Measurements from ENCODE around the gene CPNE5. TPM values are rescaled to one million over a fixed set of nuclear protein-coding genes. Genes with fewer than 3 reads are reported as not detected.
A peak's percentile ranks its signal among the peaks of the same experiment; 100 is the strongest.

Gene CPNE5
- total RNA-seq, 1 experiment from 2014 or later: not detected

DNA sequence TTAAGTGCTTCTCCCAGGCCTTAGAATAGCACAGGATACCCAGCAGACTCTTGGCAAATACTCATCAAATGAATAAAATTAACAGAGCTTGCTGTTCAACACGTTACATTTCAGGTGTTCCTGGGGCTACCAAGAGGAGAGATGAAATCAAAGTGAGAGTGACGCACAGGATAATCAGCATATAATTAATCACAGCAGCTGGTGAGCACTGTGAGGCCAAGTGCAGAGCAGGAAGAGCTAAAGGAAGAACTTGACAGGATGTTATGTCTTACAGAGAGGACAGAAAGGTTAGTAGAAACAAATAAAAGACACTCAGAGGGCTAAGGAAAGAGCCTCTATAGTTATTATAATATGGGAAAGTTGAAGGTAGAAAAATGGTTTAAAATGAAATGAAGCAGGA lies 26.6 kb upstream of the CPNE5 start:
- BruUV-seq (replicated peaks): no TSS peak
- Mint-ChIP-seq H3K4me1 (ENCODE audit: low read depth, unreplicated experiment) (peaks cover 6% of the 10 kb centered on the region), H3K9me3 (ENCODE audit: unreplicated experiment) (no peaks in the 10 kb centered on the region), H3K4me3 (ENCODE audit: unreplicated experiment) (no peak overlapping the region), H3K27me3 (ENCODE audit: insufficient read depth, unreplicated experiment) (no peaks in the 10 kb centered on the region), H3K27ac (ENCODE audit: unreplicated experiment) (no peak overlapping the region), H3K36me3 (ENCODE audit: insufficient read depth, unreplicated experiment) (peaks cover 43% of the 10 kb centered on the region)
- Histone ChIP-seq H3K9me3 (no peaks in the 10 kb centered on the region), H3K4me3 (ENCODE audit: low read depth, low read length) (no peak overlapping the region), H3K27me3 (replicated peaks; ENCODE audit: control insufficient read depth, insufficient read depth, low read length) (no peaks in the 10 kb centered on the region), H3K36me3 (ENCODE audit: control insufficient read depth, insufficient read depth, low read length) (no peaks in the 10 kb centered on the region; the same call in 1 of the 2 replicates), H3K4me1 (no peaks in the 10 kb centered on the region)
- CTCF ChIA-PET: no interaction called here
- intact Hi-C loops (cut with micrococcal nuclease; ENCODE audit: unreplicated experiment): no loop called here
- TF ChIP-seq, protein P1, sequence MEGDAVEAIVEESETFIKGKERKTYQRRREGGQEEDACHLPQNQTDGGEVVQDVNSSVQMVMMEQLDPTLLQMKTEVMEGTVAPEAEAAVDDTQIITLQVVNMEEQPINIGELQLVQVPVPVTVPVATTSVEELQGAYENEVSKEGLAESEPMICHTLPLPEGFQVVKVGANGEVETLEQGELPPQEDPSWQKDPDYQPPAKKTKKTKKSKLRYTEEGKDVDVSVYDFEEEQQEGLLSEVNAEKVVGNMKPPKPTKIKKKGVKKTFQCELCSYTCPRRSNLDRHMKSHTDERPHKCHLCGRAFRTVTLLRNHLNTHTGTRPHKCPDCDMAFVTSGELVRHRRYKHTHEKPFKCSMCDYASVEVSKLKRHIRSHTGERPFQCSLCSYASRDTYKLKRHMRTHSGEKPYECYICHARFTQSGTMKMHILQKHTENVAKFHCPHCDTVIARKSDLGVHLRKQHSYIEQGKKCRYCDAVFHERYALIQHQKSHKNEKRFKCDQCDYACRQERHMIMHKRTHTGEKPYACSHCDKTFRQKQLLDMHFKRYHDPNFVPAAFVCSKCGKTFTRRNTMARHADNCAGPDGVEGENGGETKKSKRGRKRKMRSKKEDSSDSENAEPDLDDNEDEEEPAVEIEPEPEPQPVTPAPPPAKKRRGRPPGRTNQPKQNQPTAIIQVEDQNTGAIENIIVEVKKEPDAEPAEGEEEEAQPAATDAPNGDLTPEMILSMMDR (IDR thresholded peaks at IDR 0.05; ENCODE audit: insufficient read depth in 1 of 2, low read depth in 1 of 2, low read length in 1 of 2, severe bottlenecking in 1 of 2, unreplicated experiment in 1 of 2): no peak
- DNase-seq: no peak
- POLR2A ChIA-PET: no interaction called here

DNA sequence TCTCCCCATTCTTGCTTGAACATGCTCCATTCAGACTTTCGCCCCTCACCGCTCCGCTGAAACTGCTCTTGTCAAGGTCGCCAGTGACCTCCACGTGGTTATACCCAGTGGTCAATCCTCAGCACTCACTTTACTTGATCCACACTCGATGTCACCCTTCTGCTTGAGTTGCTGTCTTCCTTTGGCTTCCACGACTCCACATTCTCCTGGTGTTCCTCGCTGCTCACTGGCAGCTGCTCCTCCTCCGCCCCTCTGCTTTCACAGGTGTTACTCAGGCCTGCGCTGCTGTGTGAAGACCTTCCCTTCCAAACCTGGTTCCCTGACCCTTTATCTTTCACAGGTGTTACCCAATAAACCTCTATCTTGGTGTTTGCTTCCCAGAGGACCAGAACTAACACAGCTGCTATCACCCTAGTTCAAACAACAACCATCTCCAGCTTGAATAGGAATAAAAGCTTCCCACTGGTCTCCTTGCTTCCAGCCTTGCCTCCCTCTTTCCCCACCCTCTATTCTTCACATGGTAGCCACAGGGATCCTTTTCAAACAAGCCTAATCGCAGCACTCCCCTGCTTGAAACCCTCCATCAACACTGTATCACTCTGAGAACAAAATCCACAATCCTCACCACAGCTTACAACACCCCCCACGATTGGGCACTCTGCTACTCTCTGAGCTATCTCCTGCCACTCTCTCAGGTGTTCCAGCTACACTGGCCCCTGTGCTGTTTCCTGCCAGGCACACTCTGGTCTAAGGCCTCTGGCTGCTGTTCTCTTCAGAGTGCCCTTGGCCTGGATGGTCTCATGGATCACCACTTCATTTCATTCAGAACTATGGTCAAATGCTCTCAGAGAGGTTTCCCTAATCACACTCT lies 24.7 kb upstream of the CPNE5 start:
- intact Hi-C loops (cut with micrococcal nuclease; ENCODE audit: unreplicated experiment): no loop called here
- Histone ChIP-seq H3K4me1 (no peaks in the 10 kb centered on the region), H3K9me3 (no peaks in the 10 kb centered on the region), H3K4me3 (ENCODE audit: low read depth, low read length) (no peak overlapping the region), H3K27me3 (replicated peaks; ENCODE audit: control insufficient read depth, insufficient read depth, low read length) (no peaks in the 10 kb centered on the region), H3K36me3 (ENCODE audit: control insufficient read depth, insufficient read depth, low read length) (no peaks in the 10 kb centered on the region; the same call in 1 of the 2 replicates)
- POLR2A ChIA-PET: interaction anchor here (0.6 to 1.4 kb wide), 2 partner anchors 10 to 17 kb away, joined by 3 read pairs; no protein-coding TSS in a partner anchor
- TF ChIP-seq, protein P1 (IDR thresholded peaks at IDR 0.05; ENCODE audit: insufficient read depth in 1 of 2, low read depth in 1 of 2, low read length in 1 of 2, severe bottlenecking in 1 of 2, unreplicated experiment in 1 of 2): no peak
- Mint-ChIP-seq H3K27me3 (ENCODE audit: insufficient read depth, unreplicated experiment) (no peaks in the 10 kb centered on the region), H3K4me3 (ENCODE audit: unreplicated experiment) (no peak overlapping the region), H3K4me1 (ENCODE audit: low read depth, unreplicated experiment) (peaks cover 6% of the 10 kb centered on the region), H3K9me3 (ENCODE audit: unreplicated experiment) (no peaks in the 10 kb centered on the region), H3K27ac (ENCODE audit: unreplicated experiment) (peak overlapping the region; percentile 0), H3K36me3 (ENCODE audit: insufficient read depth, unreplicated experiment) (peaks cover 43% of the 10 kb centered on the region)
- no TSS peak for BruUV-seq (replicated peaks)
- CTCF ChIA-PET: no interaction called here
- DNase-seq: no peak

DNA sequence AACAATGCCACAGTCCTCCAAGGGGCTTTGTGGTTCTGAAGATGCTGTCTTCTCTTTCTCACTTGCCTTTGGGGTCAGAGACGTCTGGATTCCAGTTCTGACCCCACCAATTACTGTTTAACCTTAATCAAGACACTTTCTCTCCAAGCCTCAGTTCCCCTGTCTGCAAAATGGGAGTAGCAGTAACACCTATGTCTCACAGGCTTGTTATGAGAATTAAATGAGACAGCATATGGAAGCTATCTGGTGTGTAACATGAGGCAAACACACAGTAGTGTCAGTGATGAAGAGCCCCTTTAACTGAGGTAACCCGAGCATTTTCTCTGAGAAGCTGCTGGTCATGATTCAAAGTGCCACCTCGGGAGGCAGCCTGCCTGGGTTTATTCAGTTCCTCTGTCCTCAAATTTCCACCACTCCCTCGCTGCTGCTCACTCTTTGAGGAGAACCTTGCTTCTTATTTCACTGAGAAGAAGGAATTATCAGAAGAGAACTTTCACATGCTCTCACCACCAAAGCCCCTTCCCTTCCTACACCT lies 23.7 kb upstream of the CPNE5 start:
- ChIA-PET POLR2A (no interaction called here), CTCF (no interaction called here)
- Mint-ChIP-seq H3K4me3 (ENCODE audit: unreplicated experiment) (no peak overlapping the region), H3K9me3 (ENCODE audit: unreplicated experiment) (no peaks in the 10 kb centered on the region), H3K27me3 (ENCODE audit: insufficient read depth, unreplicated experiment) (no peaks in the 10 kb centered on the region), H3K27ac (ENCODE audit: unreplicated experiment) (no peak overlapping the region), H3K36me3 (ENCODE audit: insufficient read depth, unreplicated experiment) (peaks cover 37% of the 10 kb centered on the region), H3K4me1 (ENCODE audit: low read depth, unreplicated experiment) (peaks cover 6% of the 10 kb centered on the region)
- Histone ChIP-seq H3K36me3 (ENCODE audit: control insufficient read depth, insufficient read depth, low read length) (no peaks in the 10 kb centered on the region; the same call in 1 of the 2 replicates), H3K27me3 (replicated peaks; ENCODE audit: control insufficient read depth, insufficient read depth, low read length) (no peaks in the 10 kb centered on the region), H3K4me1 (no peaks in the 10 kb centered on the region), H3K4me3 (ENCODE audit: low read depth, low read length) (no peak overlapping the region), H3K9me3 (no peaks in the 10 kb centered on the region)
- no peak for DNase-seq
- no TSS peak for BruUV-seq (replicated peaks)
- intact Hi-C loops (cut with micrococcal nuclease; ENCODE audit: unreplicated experiment): no loop called here
- TF ChIP-seq, protein P1 (IDR thresholded peaks at IDR 0.05; ENCODE audit: insufficient read depth in 1 of 2, low read depth in 1 of 2, low read length in 1 of 2, severe bottlenecking in 1 of 2, unreplicated experiment in 1 of 2): no peak
